Fibroblast of villous mesenchyme (primary cell): ENCODE data around the gene CACTIN. TPM values are rescaled to one million over a fixed set of nuclear protein-coding genes. Genes with fewer than 3 reads are reported as not detected.

Experiments used
- DNase-seq: peaks from one replicate; pipeline ENCODE4 v3.0.0-alpha.2; 2010; ENCODE audit warnings: low read depth
- H3K4me3 ChIP-seq: 2 replicates; pipeline ENCODE4 v1.5.1; 2011; ENCODE audit warnings: low read depth, mild to moderate bottlenecking, low read length
- total RNA-seq: library from RNA; depleted of rRNA; stranded (reverse); fragments of >200 nt; gene quantifications from 2 replicates; pipeline ENCODE4 v1.2.3, GENCODE V29; 2012
- TF ChIP-seq, protein P1 (sequence below): IDR thresholded peaks from 2 replicates; pipeline ENCODE4 v1.5.1; 2012; ENCODE audit warnings: low read depth, mild to moderate bottlenecking, low read length; ENCODE audit not compliant: insufficient read depth

Gene CACTIN
- total RNA-seq, 1 donor: 17.7 TPM

DNA sequence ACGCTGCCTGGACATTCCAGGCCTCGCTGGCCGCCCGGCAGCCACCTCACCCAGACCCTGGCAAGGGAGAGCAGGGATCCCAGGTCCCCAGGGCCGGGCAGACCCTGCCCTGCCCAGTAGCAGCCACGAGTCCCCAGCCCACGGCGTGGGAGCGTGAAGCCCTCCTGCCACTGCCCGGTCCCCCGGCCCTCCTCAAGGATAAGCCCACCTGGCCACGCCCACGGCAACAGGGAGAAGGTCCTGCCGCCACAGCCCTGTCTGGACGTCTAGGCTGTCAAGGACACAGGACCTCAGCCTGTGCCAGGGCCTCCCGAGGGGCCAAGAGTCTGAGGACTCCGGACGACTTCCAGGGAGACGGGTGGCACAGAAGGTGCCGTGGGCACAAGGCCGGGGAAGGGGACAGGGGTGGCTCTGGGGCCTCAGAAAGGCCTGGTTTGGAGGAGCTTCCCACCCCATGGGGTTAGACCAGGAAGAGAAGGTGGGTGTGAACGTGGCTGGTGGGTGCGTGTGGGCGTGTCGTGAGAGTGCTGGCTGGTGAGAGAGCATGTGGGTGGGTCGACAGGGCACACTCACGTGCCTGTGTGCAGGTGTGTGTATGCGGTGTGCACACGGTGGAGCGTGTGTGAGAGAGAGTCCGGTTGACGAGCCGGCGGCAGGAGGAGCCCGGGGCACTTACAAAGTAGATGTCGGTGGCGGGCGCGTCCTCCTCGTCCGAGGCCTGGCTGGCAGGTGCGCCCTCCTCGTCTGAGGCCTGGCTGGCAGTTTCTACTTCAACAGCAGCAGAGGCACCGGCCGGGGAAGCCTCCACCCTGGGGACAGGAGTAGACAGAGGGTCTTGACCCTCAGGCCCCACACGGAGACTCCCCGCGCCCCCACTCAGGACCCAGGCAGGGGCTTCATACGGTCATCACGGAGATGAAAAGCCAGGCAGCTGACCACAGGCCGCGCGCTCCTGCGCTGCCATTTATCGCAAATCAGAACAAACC is 11.9 kb upstream of the CACTIN start:
- H3K4me3 ChIP-seq: no peak overlapping the region
- TF ChIP-seq, protein P1, sequence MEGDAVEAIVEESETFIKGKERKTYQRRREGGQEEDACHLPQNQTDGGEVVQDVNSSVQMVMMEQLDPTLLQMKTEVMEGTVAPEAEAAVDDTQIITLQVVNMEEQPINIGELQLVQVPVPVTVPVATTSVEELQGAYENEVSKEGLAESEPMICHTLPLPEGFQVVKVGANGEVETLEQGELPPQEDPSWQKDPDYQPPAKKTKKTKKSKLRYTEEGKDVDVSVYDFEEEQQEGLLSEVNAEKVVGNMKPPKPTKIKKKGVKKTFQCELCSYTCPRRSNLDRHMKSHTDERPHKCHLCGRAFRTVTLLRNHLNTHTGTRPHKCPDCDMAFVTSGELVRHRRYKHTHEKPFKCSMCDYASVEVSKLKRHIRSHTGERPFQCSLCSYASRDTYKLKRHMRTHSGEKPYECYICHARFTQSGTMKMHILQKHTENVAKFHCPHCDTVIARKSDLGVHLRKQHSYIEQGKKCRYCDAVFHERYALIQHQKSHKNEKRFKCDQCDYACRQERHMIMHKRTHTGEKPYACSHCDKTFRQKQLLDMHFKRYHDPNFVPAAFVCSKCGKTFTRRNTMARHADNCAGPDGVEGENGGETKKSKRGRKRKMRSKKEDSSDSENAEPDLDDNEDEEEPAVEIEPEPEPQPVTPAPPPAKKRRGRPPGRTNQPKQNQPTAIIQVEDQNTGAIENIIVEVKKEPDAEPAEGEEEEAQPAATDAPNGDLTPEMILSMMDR: no peak
- DNase-seq: no peak

DNA sequence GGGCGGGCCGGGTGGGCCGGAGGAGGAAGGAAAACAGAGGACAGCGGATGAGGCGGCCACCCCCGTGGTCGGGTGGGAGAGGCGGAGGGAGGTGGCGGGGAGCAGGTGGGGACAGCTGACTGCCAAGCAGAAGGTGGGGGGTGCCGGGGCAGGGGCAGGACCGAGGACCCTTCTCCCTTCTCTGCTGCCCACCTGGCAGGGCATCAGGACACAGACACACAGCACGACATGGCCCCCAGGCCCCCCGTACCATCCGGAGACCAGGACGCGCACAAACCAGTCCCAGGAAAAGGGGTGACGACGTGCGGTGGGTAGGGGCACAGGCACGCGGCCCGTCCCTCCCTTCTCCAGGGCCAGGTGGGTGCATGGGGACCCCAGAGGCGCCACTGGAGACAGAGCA is 11.0 kb upstream of the CACTIN start:
- TF ChIP-seq, protein P1: no peak
- no peak overlapping the region for H3K4me3 ChIP-seq
- DNase-seq: no peak

DNA sequence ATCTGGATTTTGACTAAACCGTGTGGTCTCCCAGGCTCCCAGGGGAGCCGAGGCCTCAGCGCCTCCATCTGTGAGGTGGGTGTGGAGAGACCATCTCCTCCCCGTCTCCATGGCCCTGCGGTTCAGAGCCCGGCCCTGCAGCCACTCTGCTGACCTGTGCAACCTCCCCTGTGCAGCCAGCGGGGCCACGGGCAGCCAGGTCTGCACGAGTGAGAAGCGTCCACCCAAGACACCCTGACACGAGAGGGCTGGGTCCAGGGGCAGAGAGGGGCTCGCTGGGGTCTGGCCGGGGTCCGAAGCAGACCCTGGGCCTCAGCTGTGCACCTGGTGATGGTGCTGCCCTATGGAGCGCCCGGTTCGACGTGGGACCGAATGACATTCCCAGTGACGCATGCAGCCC is 10.4 kb upstream of the CACTIN start:
- TF ChIP-seq, protein P1: no peak
- no peak for DNase-seq
- no peak overlapping the region for H3K4me3 ChIP-seq

DNA sequence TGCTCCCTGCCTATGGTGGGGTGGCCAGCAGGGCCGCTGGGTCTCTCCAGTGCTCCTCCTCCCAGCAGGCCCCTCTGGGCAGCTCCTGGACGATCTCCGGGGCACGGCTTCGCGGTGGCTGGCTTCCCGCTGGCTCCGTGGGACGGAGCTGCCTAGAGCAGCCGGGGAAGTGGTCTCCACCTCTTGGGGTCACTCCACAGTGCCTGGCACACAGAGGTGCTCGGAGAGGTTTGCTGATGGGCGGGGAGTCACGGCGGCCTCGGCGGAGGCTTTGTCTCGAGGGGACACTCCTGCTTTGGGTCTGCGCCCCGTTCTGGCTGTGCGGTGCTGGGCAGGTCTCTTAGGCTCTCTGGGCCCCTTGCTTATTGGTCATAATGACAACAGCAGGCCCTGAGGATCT is 9.9 kb upstream of the CACTIN start:
- no peak overlapping the region for H3K4me3 ChIP-seq
- TF ChIP-seq, protein P1: no peak
- DNase-seq: no peak

DNA sequence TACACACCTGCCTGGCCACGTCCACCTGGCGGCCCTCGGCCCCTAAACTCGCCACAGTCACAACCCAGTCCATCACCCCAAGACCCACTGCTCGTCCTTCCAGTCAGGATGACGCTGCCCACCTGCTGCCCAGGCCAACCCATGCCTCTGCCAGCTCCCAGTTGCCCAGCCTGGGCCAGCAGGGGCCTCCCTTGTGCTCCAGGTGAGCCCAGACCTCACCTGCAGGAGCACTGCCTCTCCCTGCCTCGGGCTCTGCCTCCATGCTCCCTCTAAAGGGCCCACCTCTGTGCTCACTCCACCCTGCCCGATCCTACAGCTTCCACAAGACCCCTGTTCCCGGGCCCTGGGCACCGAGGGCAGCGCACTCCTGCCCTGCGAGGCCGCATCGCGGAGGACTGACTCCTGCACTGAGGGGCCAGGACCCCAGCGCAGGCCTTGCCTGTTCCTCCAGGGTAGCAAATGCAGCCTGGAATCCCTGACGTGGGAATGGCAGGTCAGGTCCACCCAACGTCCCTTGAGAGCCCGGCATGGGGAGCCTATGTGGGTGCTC is 8.0 kb upstream of the CACTIN start:
- H3K4me3 ChIP-seq: no peak overlapping the region
- TF ChIP-seq, protein P1: no peak
- DNase-seq: no peak

DNA sequence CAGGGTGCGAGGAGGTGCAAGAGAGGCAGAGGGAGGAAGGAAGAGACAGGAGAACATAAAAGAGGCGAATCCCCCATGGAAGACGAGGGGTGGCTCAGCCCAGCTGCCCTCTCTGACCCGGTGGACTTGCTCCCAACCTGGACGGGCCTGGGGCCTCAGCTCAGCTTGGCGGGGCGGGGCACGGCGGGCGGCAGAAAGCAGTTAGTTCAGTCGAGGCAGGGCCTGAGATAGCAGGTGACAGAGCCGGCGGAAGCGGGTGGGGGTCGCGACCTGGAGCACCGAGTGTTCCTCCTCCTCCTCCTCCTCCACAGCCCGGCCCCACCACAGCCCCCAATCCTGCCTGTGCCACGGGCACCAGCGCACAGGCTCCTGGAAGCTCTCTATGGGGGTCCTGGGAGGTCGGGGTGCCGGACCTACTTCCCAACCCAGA is 7.0 kb upstream of the CACTIN start:
- H3K4me3 ChIP-seq: no peak overlapping the region
- DNase-seq: no peak
- TF ChIP-seq, protein P1: no peak
